HL-60 (cell line): ENCODE results near the gene EXOC6B.

Experiments
- DNase-seq, 2 experiments: peaks; one replicate each; pipeline ENCODE4 v3.0.0-alpha.2; 2010 to 2020; ENCODE audit warnings: low read depth in 1 of 2, low spot score in 1 of 2
- H3K27ac ChIP-seq: fragments of 250-450 bp; sonication (Bioruptor Pico); replicated peaks from 2 replicates; pipeline ENCODE4 v1.5.1; 2020; ENCODE audit warnings: mild to moderate bottlenecking, moderate library complexity
- H3K27me3 ChIP-seq: fragments of 250-450 bp; sonication (Bioruptor Pico); 2 replicates; pipeline ENCODE4 v1.5.1; 2021; ENCODE audit warnings: mild to moderate bottlenecking, moderate library complexity; ENCODE audit not compliant: insufficient read depth, poor library complexity, severe bottlenecking
- H3K4me3 ChIP-seq: replicated peaks from 2 replicates; pipeline ENCODE4 v1.5.1; 2011; ENCODE audit warnings: mild to moderate bottlenecking, control low read depth, low read length; ENCODE audit not compliant: insufficient read depth
- GABPA ChIP-seq: IDR thresholded peaks from 2 replicates; pipeline ENCODE4 v1.6.1; 2012; ENCODE audit warnings: low read depth
- POLR2AphosphoS5 ChIP-seq: IDR thresholded peaks from 2 replicates; pipeline ENCODE4 v1.6.1; 2012; ENCODE audit warnings: low read depth
- SPI1 ChIP-seq: IDR thresholded peaks from 2 replicates; pipeline ENCODE4 v1.6.1; 2012; ENCODE audit warnings: low read depth, mild to moderate bottlenecking, borderline replicate concordance
- TF ChIP-seq, protein P1 (sequence below): IDR thresholded peaks from 2 replicates; pipeline ENCODE4 v1.6.1; 2012; ENCODE audit warnings: low read depth; ENCODE audit not compliant: insufficient replicate concordance
- TF ChIP-seq, protein P2 (sequence below): IDR thresholded peaks from one replicate; pipeline ENCODE4 v1.5.1; 2011; ENCODE audit warnings: low read length, control low read depth, inconsistent platforms; ENCODE audit not compliant: insufficient read depth

Gene EXOC6B

DNA sequence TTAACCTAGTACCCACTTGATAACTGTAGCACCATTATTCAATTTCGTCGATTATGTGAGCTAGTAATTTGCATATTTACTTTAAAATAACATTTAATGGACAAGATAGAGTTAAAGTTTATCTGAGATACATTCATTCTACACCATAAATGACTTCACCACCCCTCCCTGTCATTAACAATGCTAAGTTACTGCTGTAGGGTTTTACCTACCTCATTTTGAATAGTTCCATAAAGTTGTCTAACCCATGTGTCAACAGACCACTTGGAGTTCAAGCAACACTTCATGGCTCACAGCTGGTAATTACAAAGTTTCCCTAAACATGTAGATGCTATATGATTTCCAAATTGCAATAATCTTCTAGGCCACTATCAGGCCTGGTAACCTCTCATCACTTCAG is 550.7 kb downstream of the EXOC6B start:
- H3K27ac ChIP-seq, result no peak overlapping the region
- H3K4me3 ChIP-seq, result no peak overlapping the region
- no peak for TF ChIP-seq POLR2AphosphoS5
- no peak for TF ChIP-seq GABPA
- TF ChIP-seq, protein P1, sequence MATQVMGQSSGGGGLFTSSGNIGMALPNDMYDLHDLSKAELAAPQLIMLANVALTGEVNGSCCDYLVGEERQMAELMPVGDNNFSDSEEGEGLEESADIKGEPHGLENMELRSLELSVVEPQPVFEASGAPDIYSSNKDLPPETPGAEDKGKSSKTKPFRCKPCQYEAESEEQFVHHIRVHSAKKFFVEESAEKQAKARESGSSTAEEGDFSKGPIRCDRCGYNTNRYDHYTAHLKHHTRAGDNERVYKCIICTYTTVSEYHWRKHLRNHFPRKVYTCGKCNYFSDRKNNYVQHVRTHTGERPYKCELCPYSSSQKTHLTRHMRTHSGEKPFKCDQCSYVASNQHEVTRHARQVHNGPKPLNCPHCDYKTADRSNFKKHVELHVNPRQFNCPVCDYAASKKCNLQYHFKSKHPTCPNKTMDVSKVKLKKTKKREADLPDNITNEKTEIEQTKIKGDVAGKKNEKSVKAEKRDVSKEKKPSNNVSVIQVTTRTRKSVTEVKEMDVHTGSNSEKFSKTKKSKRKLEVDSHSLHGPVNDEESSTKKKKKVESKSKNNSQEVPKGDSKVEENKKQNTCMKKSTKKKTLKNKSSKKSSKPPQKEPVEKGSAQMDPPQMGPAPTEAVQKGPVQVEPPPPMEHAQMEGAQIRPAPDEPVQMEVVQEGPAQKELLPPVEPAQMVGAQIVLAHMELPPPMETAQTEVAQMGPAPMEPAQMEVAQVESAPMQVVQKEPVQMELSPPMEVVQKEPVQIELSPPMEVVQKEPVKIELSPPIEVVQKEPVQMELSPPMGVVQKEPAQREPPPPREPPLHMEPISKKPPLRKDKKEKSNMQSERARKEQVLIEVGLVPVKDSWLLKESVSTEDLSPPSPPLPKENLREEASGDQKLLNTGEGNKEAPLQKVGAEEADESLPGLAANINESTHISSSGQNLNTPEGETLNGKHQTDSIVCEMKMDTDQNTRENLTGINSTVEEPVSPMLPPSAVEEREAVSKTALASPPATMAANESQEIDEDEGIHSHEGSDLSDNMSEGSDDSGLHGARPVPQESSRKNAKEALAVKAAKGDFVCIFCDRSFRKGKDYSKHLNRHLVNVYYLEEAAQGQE, result no peak
- TF ChIP-seq SPI1, result no peak
- TF ChIP-seq, protein P2, sequence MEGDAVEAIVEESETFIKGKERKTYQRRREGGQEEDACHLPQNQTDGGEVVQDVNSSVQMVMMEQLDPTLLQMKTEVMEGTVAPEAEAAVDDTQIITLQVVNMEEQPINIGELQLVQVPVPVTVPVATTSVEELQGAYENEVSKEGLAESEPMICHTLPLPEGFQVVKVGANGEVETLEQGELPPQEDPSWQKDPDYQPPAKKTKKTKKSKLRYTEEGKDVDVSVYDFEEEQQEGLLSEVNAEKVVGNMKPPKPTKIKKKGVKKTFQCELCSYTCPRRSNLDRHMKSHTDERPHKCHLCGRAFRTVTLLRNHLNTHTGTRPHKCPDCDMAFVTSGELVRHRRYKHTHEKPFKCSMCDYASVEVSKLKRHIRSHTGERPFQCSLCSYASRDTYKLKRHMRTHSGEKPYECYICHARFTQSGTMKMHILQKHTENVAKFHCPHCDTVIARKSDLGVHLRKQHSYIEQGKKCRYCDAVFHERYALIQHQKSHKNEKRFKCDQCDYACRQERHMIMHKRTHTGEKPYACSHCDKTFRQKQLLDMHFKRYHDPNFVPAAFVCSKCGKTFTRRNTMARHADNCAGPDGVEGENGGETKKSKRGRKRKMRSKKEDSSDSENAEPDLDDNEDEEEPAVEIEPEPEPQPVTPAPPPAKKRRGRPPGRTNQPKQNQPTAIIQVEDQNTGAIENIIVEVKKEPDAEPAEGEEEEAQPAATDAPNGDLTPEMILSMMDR, result no peak
- no peak for DNase-seq
- peaks cover 2% of the 10 kb centered on the region for H3K27me3 ChIP-seq

DNA sequence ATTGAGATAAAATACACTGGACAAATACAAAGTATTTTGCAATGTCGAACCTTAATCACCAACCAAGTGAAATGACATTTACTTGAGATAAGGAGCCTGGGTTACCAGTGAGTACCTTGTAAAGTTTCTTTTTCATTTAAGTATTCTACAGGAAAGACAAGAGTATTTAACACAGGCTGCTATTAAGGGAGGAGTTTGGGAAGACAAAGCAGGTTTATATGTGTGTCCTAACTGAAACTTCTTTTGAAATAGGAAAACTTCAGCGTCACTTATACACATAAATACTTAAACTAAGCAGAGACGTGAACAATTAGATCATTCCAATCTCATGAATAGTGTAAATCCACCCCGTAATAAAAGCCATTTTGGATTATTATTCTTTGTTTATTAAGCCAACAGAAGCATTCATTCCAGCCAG is 551.4 kb downstream of the EXOC6B start:
- DNase-seq, result no peak
- Histone ChIP-seq H3K27ac (no peak overlapping the region), H3K27me3 (peaks cover 2% of the 10 kb centered on the region), H3K4me3 (no peak overlapping the region)
- TF ChIP-seq, protein P2, result no peak
- no peak for TF ChIP-seq POLR2AphosphoS5
- TF ChIP-seq, protein P1, result no peak
- TF ChIP-seq SPI1, result no peak
- no peak for TF ChIP-seq GABPA

DNA sequence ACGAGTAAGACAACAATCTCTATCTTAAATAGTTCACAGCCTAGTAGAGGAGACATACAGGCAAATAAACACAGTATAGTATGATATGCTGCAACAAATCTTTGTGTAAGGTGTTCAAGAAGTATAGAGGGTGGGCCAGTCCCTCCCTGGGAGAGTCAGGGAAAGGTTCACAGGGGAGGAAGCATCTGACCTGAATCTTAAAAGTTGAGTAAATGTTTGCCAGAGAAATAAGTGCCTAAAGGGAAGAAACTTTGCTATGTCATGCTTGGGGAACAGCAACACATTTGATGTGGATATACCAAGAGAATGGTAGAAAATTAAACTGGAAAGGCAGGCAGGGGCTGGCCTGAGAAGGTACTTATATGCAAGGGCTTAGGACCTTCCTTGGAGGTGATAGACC is 552.4 kb downstream of the EXOC6B start:
- Histone ChIP-seq H3K27ac (no peak overlapping the region), H3K4me3 (no peak overlapping the region), H3K27me3 (no peaks in the 10 kb centered on the region)
- TF ChIP-seq POLR2AphosphoS5, result no peak
- no peak for TF ChIP-seq SPI1
- TF ChIP-seq, protein P2, result no peak
- TF ChIP-seq GABPA, result no peak
- TF ChIP-seq, protein P1, result no peak
- DNase-seq, result no peak
